Transverse colon (tissue), 4 donors: ENCODE measurements around the gene LRIG1.

ENCODE experiments used
- EP300 ChIP-seq: sonication (generic); formaldehyde crosslinking; IDR thresholded peaks from one replicate; pipeline ENCODE4 v1.6.1; 2017; ENCODE audit warnings: antibody characterized with exemption, low read depth
- POLR2A ChIP-seq: fragments of 450-650 bp; IDR thresholded peaks from one replicate; pipeline ENCODE4 v1.6.1; 2016; ENCODE audit warnings: antibody characterized with exemption, mild to moderate bottlenecking, moderate library complexity
- POLR2AphosphoS5 ChIP-seq, 3 donors: sonication (generic); formaldehyde crosslinking; IDR thresholded peaks; one replicate each; pipeline ENCODE4 v1.6.1; 2016; ENCODE audit warnings: antibody characterized with exemption in 3 of 3
- TF ChIP-seq, protein P1 (sequence below), 5 experiments: fragments of 200-600 bp in 3 of 5; fragments of 450-650 bp in 2 of 5; sonication (generic) in 3 of 5; IDR thresholded peaks; 1 replicate in 2 of 5; 2 replicates in 3 of 5; pipeline ENCODE4 v1.5.1; 2016 to 2017; ENCODE audit warnings: antibody characterized with exemption in 5 of 5, inconsistent platforms in 3 of 5, mild to moderate bottlenecking in 2 of 5, moderate library complexity in 1 of 5

DNA sequence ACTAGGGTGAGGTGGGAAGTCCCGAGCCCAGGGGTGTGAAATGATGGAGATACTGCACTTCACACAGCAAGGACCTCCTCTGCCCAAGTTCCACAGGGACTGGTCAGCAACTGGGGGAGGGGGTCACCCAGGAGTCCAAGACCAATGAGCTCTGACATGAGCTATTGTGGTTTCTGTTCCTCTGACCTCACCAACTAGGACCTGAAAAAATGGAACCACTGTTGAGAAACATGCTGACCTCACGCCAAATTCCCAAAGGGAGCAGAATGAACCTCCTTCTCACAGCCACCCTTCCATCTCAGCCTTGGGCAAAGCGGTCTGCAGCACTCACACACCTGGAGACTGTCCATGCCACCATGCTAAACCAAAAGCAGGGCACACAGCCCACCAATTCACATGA lies 69.3 kb downstream of the LRIG1 start:
- TF ChIP-seq, protein P1, sequence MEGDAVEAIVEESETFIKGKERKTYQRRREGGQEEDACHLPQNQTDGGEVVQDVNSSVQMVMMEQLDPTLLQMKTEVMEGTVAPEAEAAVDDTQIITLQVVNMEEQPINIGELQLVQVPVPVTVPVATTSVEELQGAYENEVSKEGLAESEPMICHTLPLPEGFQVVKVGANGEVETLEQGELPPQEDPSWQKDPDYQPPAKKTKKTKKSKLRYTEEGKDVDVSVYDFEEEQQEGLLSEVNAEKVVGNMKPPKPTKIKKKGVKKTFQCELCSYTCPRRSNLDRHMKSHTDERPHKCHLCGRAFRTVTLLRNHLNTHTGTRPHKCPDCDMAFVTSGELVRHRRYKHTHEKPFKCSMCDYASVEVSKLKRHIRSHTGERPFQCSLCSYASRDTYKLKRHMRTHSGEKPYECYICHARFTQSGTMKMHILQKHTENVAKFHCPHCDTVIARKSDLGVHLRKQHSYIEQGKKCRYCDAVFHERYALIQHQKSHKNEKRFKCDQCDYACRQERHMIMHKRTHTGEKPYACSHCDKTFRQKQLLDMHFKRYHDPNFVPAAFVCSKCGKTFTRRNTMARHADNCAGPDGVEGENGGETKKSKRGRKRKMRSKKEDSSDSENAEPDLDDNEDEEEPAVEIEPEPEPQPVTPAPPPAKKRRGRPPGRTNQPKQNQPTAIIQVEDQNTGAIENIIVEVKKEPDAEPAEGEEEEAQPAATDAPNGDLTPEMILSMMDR (IDR thresholded peaks at IDR 0.05), result no peak
- TF ChIP-seq POLR2AphosphoS5 (IDR thresholded peaks at IDR 0.05) (no peak), POLR2A (no peak), EP300 (no peak)
